Testis (tissue), 3 donors: ENCODE results near the gene STOML3. TPM values are rescaled to one million over a fixed set of nuclear protein-coding genes. Genes with fewer than 3 reads are reported as not detected.

Source experiments
- DNase-seq: peaks from one replicate; pipeline ENCODE4 v3.0.0-alpha.2; 2019
- H3K27ac ChIP-seq, 2 donors: fragments of 200-600 bp; sonication (generic); one replicate each; pipeline ENCODE4 v1.5.1; 2019
- H3K27me3 ChIP-seq: fragments of 200-600 bp; sonication (generic); one replicate; pipeline ENCODE4 v1.5.1; 2019
- H3K36me3 ChIP-seq: fragments of 200-600 bp; sonication (generic); one replicate; pipeline ENCODE4 v1.5.1; 2017; ENCODE audit warnings: low read depth; ENCODE audit errors: missing control alignments
- H3K4me1 ChIP-seq: fragments of 200-600 bp; sonication (generic); one replicate; pipeline ENCODE4 v1.5.1; 2019
- H3K4me3 ChIP-seq, 2 donors: fragments of 200-600 bp; sonication (generic); one replicate each; pipeline ENCODE4 v1.5.1; 2017 to 2019
- H3K9me3 ChIP-seq: fragments of 200-600 bp; sonication (generic); one replicate; pipeline ENCODE4 v1.5.1; 2017
- CTCF ChIP-seq, 3 experiments: fragments of 450-650 bp in 2 of 3; fragments of 200-600 bp in 1 of 3; sonication (generic) in 1 of 3; IDR thresholded peaks; one replicate each; pipeline ENCODE4 v1.5.1; 2016 to 2019; ENCODE audit warnings: antibody characterized with exemption in 3 of 3, mild to moderate bottlenecking in 2 of 3, moderate library complexity in 1 of 3
- POLR2A ChIP-seq: fragments of 450-650 bp; IDR thresholded peaks from one replicate; pipeline ENCODE4 v1.6.1; 2017; ENCODE audit warnings: antibody characterized with exemption, mild to moderate bottlenecking, moderate library complexity
- WGBS, 2 donors: methylation state at CpG; one replicate each; pipeline ENCODE4 v1.1.5; 2018; 5-methylcytosine and 5-hydroxymethylcytosine counted together
- intact Hi-C: fragments of 100-400 bp; cut with DNase I; formaldehyde crosslinking; loops from one replicate; pipeline ENCODE4 v1.15.1; 2023; ENCODE audit warnings: low total_unique reads
- polyA plus RNA-seq: library from polyadenylated mRNA; stranded (reverse); fragments of 350-450 nt; fragmentation: Illumina TruSeq; extraction: RNeasy Lipid Tissue Mini Kit (QIAGEN cat#74804); gene quantifications from one replicate; pipeline ENCODE4 v1.2.3, GENCODE V29; 2014; ENCODE audit warnings: low read depth, low replicate concordance; ENCODE audit not compliant: insufficient read depth
- total RNA-seq, 2 donors: library from RNA; depleted of rRNA; stranded (reverse); fragments of >200 nt; gene quantifications; one replicate each; pipeline ENCODE4 v1.2.3, GENCODE V29; 2016

Gene STOML3
- total and polyA plus RNA-seq, 3 donors from 2014 or later, result 0.12 to 0.91 TPM; not detected in 1

- no peaks in the 10 kb centered on the region for H3K4me1 ChIP-seq
- H3K27me3 ChIP-seq, result no peaks in the 10 kb centered on the region
- TF ChIP-seq CTCF (IDR thresholded peaks at IDR 0.05), result no peak
- TF ChIP-seq POLR2A, result no peak
- WGBS, 2 donors, result 85 to 92% methylated on average over 2 of the region's 2 CpGs
- intact Hi-C loops, result no loop called here
- H3K9me3 ChIP-seq, result no peaks in the 10 kb centered on the region
- H3K36me3 ChIP-seq, result no peaks in the 10 kb centered on the region
- H3K4me3 ChIP-seq, result no peak overlapping the region
- no peak for DNase-seq
- H3K27ac ChIP-seq, result no peak overlapping the region
Measured at GRCh38 chr13:38943231-38943630, 47.4 kb downstream of the STOML3 start.

GRCh38 chr13:38941353-38941945 is 49.2 kb downstream of the STOML3 start:
- Histone ChIP-seq H3K36me3 (no peaks in the 10 kb centered on the region), H3K27me3 (no peaks in the 10 kb centered on the region), H3K9me3 (no peaks in the 10 kb centered on the region), H3K27ac (no peak overlapping the region), H3K4me1 (no peaks in the 10 kb centered on the region), H3K4me3 (no peak overlapping the region)
- intact Hi-C loops, result no loop called here
- DNase-seq, result no peak
- no peak for TF ChIP-seq POLR2A
- 89 to 91% methylated on average over 3 of the region's 3 CpGs for WGBS, 2 donors

GRCh38 chr13:38933786-38934185 is 56.8 kb downstream of the STOML3 start:
- intact Hi-C loops, result no loop called here
- Histone ChIP-seq H3K27me3 (no peaks in the 10 kb centered on the region), H3K36me3 (no peaks in the 10 kb centered on the region), H3K4me1 (no peaks in the 10 kb centered on the region), H3K27ac (no peak overlapping the region), H3K4me3 (no peak overlapping the region), H3K9me3 (no peaks in the 10 kb centered on the region)
- TF ChIP-seq CTCF (IDR thresholded peaks at IDR 0.05) (no peak), POLR2A (no peak)
- DNase-seq, result no peak

- Histone ChIP-seq H3K9me3 (no peaks in the 10 kb centered on the region), H3K27ac (no peak overlapping the region), H3K4me1 (no peaks in the 10 kb centered on the region), H3K36me3 (no peaks in the 10 kb centered on the region), H3K27me3 (no peaks in the 10 kb centered on the region), H3K4me3 (no peak overlapping the region)
- WGBS, 2 donors, result 79 to 95% methylated on average over 1 of the region's 1 CpG
- intact Hi-C loops, result no loop called here
- TF ChIP-seq CTCF (IDR thresholded peaks at IDR 0.05) (no peak), POLR2A (no peak)
- no peak for DNase-seq
Measured at GRCh38 chr13:38922170-38922569, 68.5 kb downstream of the STOML3 start.

GRCh38 chr13:38921081-38921480 is 69.5 kb downstream of the STOML3 start:
- Histone ChIP-seq H3K36me3 (no peaks in the 10 kb centered on the region), H3K27me3 (no peaks in the 10 kb centered on the region), H3K4me3 (no peak overlapping the region), H3K27ac (no peak overlapping the region), H3K4me1 (no peaks in the 10 kb centered on the region), H3K9me3 (no peaks in the 10 kb centered on the region)
- TF ChIP-seq CTCF (IDR thresholded peaks at IDR 0.05) (no peak), POLR2A (no peak)
- 54 to 79% methylated on average over 2 of the region's 2 CpGs for WGBS, 2 donors
- intact Hi-C loops, result no loop called here
- no peak for DNase-seq

Other genes starting within 250 kb of the STOML3 start
- gene PROSER1, start 47.3 kb upstream of the STOML3 start, total RNA-seq, result 10 to 100 TPM; 32.0 to 33.0 TPM
- 37.0 TPM for gene PROSER1, start 47.3 kb upstream of the STOML3 start, polyA plus RNA-seq
- gene NHLRC3, start 47.6 kb upstream of the STOML3 start, total RNA-seq, result 10 to 100 TPM; 33.1 to 35.6 TPM
- 23.2 TPM for gene NHLRC3, start 47.6 kb upstream of the STOML3 start, polyA plus RNA-seq